PC-9 (cell line): ENCODE data around the gene SAMD1. TPM values are rescaled to one million over a fixed set of nuclear protein-coding genes. Genes with fewer than 3 reads are reported as not detected.

Source experiments
- BruUV-seq: library from RNA; stranded (reverse); fragments of 400-500 nt; replicated peaks from 2 replicates; lab custom pipeline; 2021; lab: Mats Ljungman, UMichigan
- CTCF ChIA-PET: fragments of 300-600 bp; sonication (Branson Sonifier 250); formaldehyde crosslinking; loops from one replicate; lab custom pipeline; 2022; ENCODE audit warnings: antibody characterized with exemption; lab: Charles Lee
- POLR2A ChIA-PET: fragments of 300-600 bp; sonication (Branson Sonifier 250); formaldehyde crosslinking; loops from one replicate; lab custom pipeline; 2022; ENCODE audit warnings: antibody characterized with exemption; ENCODE audit not compliant: unreplicated experiment; lab: Charles Lee
- DNase-seq, 2 experiments: peaks; one replicate each; pipeline versions ENCODE4 v3.0.0 to v3.0.0-alpha.2; 2015 to 2022; ENCODE audit warnings: mixed read lengths in 1 of 2
- H2AFZ ChIP-seq: fragments of 200-600 bp; sonication (generic); 2 replicates; pipeline ENCODE4 v1.8.1; 2017; ENCODE audit warnings: antibody characterized with exemption
- H3F3A ChIP-seq: fragments of 200-600 bp; sonication (generic); 2 replicates; pipeline ENCODE4 v1.8.1; 2017; ENCODE audit warnings: antibody characterized with exemption, mild to moderate bottlenecking, low read depth; ENCODE audit not compliant: insufficient read depth
- H3K27ac ChIP-seq: fragments of 200-600 bp; sonication (generic); 2 replicates; pipeline ENCODE4 v1.6.1; 2016; ENCODE audit warnings: mixed run types
- H3K27me3 ChIP-seq: fragments of 200-600 bp; sonication (generic); 2 replicates; pipeline ENCODE4 v1.6.1; 2016; ENCODE audit warnings: low read depth, mixed run types; ENCODE audit not compliant: insufficient read depth
- H3K36me3 ChIP-seq: fragments of 200-600 bp; sonication (generic); 2 replicates; pipeline ENCODE4 v1.6.1; 2016; ENCODE audit warnings: low read depth, mixed run types
- H3K4me1 ChIP-seq: fragments of 200-600 bp; sonication (generic); replicated peaks from 2 replicates; pipeline ENCODE4 v1.6.1; 2016; ENCODE audit warnings: mixed run types; ENCODE audit not compliant: insufficient read depth
- H3K4me2 ChIP-seq: fragments of 200-600 bp; sonication (generic); 2 replicates; pipeline ENCODE4 v1.6.1; 2017; ENCODE audit warnings: mixed run types
- H3K4me3 ChIP-seq: fragments of 200-600 bp; sonication (generic); 2 replicates; pipeline ENCODE4 v1.6.1; 2016; ENCODE audit warnings: mixed run types
- H3K79me2 ChIP-seq: fragments of 200-600 bp; sonication (generic); 2 replicates; pipeline ENCODE4 v1.6.1; 2017; ENCODE audit warnings: low read depth, mixed run types
- H3K9me2 ChIP-seq: fragments of 200-600 bp; sonication (generic); 2 replicates; pipeline ENCODE4 v1.8.1; 2017; ENCODE audit warnings: mild to moderate bottlenecking; ENCODE audit not compliant: insufficient read depth
- H3K9me3 ChIP-seq: fragments of 200-600 bp; sonication (generic); 2 replicates; pipeline ENCODE4 v1.8.1; 2016; ENCODE audit warnings: low read depth; ENCODE audit not compliant: insufficient read depth
- H4K20me1 ChIP-seq: fragments of 200-600 bp; sonication (generic); 2 replicates; pipeline ENCODE4 v1.8.1; 2017; ENCODE audit not compliant: insufficient read depth
- CTCF ChIP-seq: fragments of 200-600 bp; sonication (generic); conservative IDR thresholded peaks from 2 replicates; pipeline ENCODE4 v1.6.1; 2017; ENCODE audit warnings: mixed run types, antibody characterized with exemption, mild to moderate bottlenecking, moderate library complexity
- EZH2 ChIP-seq: fragments of 200-600 bp; sonication (generic); IDR thresholded peaks from 2 replicates; pipeline ENCODE4 v1.8.0; 2017; ENCODE audit warnings: antibody characterized with exemption, low read depth
- intact Hi-C: fragments of 100-400 bp; cut with micrococcal nuclease; formaldehyde crosslinking; loops from one replicate; pipeline ENCODE4 v1.10.0; 2022; ENCODE audit not compliant: unreplicated experiment
- total RNA-seq: library from RNA; stranded (reverse); gene quantifications from 2 replicates; pipeline ENCODE4 v1.2.3, GENCODE V29; 2021

Gene SAMD1
- total RNA-seq, 1 experiment from 2014 or later: 50.3 TPM

- Histone ChIP-seq H2AFZ (no peak overlapping the region), H3K9me3 (no peaks in the 10 kb centered on the region), H3K4me3 (no peak overlapping the region), H3K79me2 (no peaks in the 10 kb centered on the region), H4K20me1 (no peaks in the 10 kb centered on the region), H3K36me3 (no peaks in the 10 kb centered on the region), H3K27ac (no peak overlapping the region), H3K4me1 (peaks cover 3% of the 10 kb centered on the region), H3K4me2 (no peak overlapping the region), H3K9me2 (no peaks in the 10 kb centered on the region), H3F3A (peaks cover 27% of the 10 kb centered on the region; the same call in 1 of the 2 replicates), H3K27me3 (no peaks in the 10 kb centered on the region)
- TF ChIP-seq CTCF (no peak), EZH2 (no peak)
- ChIA-PET POLR2A (interaction anchor here (0.6 kb wide), 1 partner anchor 22 kb away, joined by 3 read pairs; no protein-coding TSS in a partner anchor), CTCF (interaction anchor here (0.6 kb wide), 1 partner anchor 52 kb away, joined by 3 read pairs; no protein-coding TSS in a partner anchor)
- intact Hi-C loops: no loop called here
- DNase-seq: no peak
- no TSS peak for BruUV-seq
These were observed 17.3 kb upstream of the SAMD1 start for GRCh38 chr19:14107581-14108461.

GRCh38 chr19:14106840-14107239, 16.3 kb upstream of the SAMD1 start:
- Histone ChIP-seq H3F3A (peaks cover 37% of the 10 kb centered on the region; the same call in 1 of the 2 replicates), H3K4me2 (no peak overlapping the region), H3K27ac (no peak overlapping the region), H2AFZ (no peak overlapping the region), H3K4me3 (no peak overlapping the region), H3K9me3 (no peaks in the 10 kb centered on the region), H3K4me1 (peaks cover 13% of the 10 kb centered on the region), H3K27me3 (no peaks in the 10 kb centered on the region), H3K9me2 (no peaks in the 10 kb centered on the region), H3K36me3 (no peaks in the 10 kb centered on the region), H3K79me2 (no peaks in the 10 kb centered on the region), H4K20me1 (no peaks in the 10 kb centered on the region)
- no peak for TF ChIP-seq EZH2
- no peak for TF ChIP-seq CTCF
- intact Hi-C loops: no loop called here
- BruUV-seq: no TSS peak
- ChIA-PET POLR2A (interaction anchor here (0.6 kb wide), 1 partner anchor 23 kb away, joined by 3 read pairs; no protein-coding TSS in a partner anchor), CTCF (no interaction called here)
- no peak for DNase-seq

- no peak overlapping the region for H3K4me2 ChIP-seq
- no peaks in the 10 kb centered on the region for H3K79me2 ChIP-seq
- BruUV-seq: no TSS peak
- CTCF ChIA-PET: no interaction called here
- H3K4me3 ChIP-seq: no peak overlapping the region
- peaks cover 41% of the 10 kb centered on the region; the same call in 1 of the 2 replicates for H3F3A ChIP-seq
- H3K36me3 ChIP-seq: no peaks in the 10 kb centered on the region
- DNase-seq: no peak
- H4K20me1 ChIP-seq: no peaks in the 10 kb centered on the region
- no peaks in the 10 kb centered on the region for H3K9me3 ChIP-seq
- no peak overlapping the region for H3K27ac ChIP-seq
- H3K9me2 ChIP-seq: no peaks in the 10 kb centered on the region
- no peak overlapping the region for H2AFZ ChIP-seq
- peaks cover 14% of the 10 kb centered on the region for H3K4me1 ChIP-seq
- no peaks in the 10 kb centered on the region for H3K27me3 ChIP-seq
- POLR2A ChIA-PET: no interaction called here
- no peak for TF ChIP-seq EZH2
- no peak for TF ChIP-seq CTCF
- intact Hi-C loops: no loop called here
These were observed 15.1 kb upstream of the SAMD1 start for GRCh38 chr19:14105680-14106079.
